NCI-H1694 treated with DMSO at 0.1 percent for 48 hours (cell line): ENCODE results near the gene FFAR3.
"Not testable (repeated sequence)": the region's sequence is repeated elsewhere in the genome, so short reads cannot be mapped to it uniquely, and the experiment has no call there.

Experiments used
- DNase-seq: peaks from one replicate; lab custom pipeline; 2025; lab: John Stamatoyannopoulos, UW

The FFAR3 gene

DNA sequence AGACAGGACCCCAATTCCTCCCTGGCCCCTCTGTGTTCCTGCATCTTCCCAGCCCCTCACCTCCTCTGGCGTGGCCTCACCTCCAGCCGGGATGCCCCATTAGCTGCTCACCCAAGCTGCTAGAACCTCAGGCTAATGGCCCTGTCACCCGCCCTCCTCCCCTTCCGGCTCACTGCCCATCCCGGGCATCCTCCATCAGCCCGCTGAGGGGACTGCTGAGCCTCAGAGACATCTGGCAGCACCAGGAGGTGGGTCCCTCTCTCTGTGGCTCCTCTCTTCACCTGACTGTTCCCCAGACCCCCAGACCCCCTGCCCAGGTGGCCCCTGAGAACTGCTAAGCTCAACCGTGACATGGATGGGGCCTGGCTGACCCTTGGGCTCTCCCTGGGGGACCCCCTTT, 7.7 kb upstream of the FFAR3 start:
- DNase-seq: no peak

- DNase-seq: no peak
Observed at GRCh38 chr19:35351411-35352176, 6.7 kb upstream of the FFAR3 start.

DNA sequence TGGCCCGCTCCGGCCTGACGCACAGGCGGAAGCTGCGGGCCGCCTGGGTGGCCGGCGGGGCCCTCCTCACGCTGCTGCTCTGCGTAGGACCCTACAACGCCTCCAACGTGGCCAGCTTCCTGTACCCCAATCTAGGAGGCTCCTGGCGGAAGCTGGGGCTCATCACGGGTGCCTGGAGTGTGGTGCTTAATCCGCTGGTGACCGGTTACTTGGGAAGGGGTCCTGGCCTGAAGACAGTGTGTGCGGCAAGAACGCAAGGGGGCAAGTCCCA, 6.1 kb upstream of the FFAR3 start:
- no peak for DNase-seq

DNA sequence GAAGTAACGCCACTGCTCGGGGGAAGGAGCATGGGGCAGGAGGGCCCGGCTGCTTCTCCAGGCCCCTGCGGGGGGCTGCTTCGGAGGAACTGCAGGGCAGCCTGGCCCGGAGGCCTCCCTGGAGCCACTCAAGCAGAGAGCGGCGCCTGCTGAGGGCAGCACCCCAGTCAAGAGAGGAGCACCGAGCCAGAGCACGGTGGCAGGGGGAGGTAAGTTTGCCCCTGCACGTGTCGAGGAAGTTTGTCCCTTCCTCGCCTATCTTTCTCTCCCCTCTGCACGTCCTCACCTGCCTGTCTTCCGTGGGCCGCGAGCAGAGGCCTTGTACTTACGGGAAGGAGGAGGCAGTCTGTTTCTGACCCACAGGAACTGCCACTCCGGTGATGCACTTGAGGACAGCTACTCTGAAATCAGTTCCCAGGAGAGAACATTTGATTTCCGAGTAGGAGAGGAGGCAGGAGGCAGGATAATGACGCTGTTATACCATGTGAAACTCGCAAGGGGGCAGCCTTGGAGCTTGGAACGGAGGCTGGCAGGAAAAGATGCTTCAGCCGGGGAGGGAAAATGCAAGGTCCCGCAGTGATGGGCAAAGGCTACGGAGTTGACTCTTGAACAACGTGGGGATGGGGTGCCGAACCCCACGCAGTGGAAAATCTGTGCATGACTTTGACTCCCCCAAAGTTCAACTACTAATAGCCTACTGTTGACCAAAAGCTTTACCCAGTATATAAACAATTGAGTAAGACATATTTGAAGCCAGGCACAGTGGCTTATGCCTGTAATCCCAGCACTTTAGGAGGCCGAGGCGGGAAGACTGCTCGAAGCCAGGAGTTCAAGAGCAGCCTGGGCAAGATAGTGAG, 5.6 kb upstream of the FFAR3 start:
- DNase-seq: peak; percentile 53

GRCh38 chr19:35353635-35354034, 4.6 kb upstream of the FFAR3 start:
- DNase-seq: no peak

- no peak for DNase-seq
Observed at GRCh38 chr19:35354898-35355297, 3.4 kb upstream of the FFAR3 start.

- no peak for DNase-seq
Observed at GRCh38 chr19:35355791-35356460, 2.3 kb upstream of the FFAR3 start.

GRCh38 chr19:35358834-35359233, 574 bp downstream of the FFAR3 start:
- not testable (repeated sequence) for DNase-seq

DNA sequence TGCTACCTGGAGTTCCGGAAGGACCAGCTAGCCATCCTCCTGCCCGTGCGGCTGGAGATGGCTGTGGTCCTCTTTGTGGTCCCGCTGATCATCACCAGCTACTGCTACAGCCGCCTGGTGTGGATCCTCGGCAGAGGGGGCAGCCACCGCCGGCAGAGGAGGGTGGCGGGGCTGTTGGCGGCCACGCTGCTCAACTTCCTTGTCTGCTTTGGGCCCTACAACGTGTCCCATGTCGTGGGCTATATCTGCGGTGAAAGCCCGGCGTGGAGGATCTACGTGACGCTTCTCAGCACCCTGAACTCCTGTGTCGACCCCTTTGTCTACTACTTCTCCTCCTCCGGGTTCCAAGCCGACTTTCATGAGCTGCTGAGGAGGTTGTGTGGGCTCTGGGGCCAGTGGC, 1.1 kb downstream of the FFAR3 start:
- not testable (repeated sequence) for DNase-seq

- not testable (repeated sequence) for DNase-seq
Observed at GRCh38 chr19:35360081-35360480, 1.8 kb downstream of the FFAR3 start.

- no peak for DNase-seq
Observed at GRCh38 chr19:35360880-35361420, 2.7 kb downstream of the FFAR3 start.

- DNase-seq: no peak
Observed at GRCh38 chr19:35362261-35363000, 4.2 kb downstream of the FFAR3 start.

- no peak for DNase-seq
Observed at GRCh38 chr19:35363001-35363590, 4.8 kb downstream of the FFAR3 start.

GRCh38 chr19:35363711-35364425, 5.6 kb downstream of the FFAR3 start:
- no peak for DNase-seq

DNA sequence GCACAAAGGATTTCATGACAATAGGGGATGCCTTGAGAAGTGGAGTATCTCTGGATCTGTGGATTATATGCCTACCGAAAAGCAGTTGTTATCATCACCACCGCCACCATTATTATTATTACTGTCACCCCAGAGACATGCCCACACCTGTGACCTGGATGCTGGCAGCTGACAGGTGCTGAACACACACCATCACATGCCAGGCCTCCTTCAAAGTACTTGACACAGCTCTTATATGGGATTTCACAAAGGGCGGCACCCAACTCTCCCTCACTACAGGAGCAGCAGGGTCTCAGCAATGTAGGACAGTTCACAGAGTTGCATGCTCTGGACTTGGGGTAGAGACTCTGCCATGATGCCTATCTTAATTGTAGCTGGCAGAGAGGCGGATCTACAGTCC, 7.0 kb downstream of the FFAR3 start:
- no peak for DNase-seq

DNA sequence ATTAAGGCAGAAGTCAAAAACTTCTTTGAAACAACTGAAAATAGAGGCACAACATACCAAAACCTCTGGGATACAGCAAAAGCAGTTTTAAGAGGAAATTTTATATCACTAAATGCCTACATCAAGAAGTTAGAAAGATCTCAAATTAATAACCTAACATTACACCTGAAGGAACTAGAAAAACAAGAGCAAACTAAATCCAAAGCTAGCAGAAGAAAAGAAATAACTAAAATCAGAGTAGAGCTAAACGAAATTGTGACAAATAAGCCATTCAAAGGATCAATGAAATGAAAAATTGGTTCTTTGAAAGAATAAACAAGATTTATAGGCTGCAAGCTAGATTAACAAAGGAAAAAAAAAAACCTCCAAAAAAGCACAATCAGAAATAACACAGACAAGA, 10.1 kb downstream of the FFAR3 start:
- no peak for DNase-seq

DNA sequence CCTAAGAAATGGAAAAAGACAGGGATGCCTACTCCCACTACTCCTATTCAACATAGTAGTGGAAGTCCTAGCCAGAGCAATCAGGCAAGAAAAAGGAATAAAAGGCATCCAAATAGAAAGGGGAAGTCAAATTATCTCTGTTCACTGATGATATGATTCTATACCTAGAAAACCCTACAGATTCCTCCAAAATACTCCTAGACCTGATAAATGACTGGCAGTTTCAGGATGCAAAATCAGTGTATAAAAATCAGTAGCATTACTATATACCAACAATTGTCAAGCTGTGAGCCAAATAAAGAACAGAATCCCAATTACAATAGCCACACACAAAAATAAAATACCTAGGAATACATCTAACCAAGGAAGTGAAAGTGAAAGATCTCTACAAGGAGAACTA, 11.3 kb downstream of the FFAR3 start:
- no peak for DNase-seq

DNA sequence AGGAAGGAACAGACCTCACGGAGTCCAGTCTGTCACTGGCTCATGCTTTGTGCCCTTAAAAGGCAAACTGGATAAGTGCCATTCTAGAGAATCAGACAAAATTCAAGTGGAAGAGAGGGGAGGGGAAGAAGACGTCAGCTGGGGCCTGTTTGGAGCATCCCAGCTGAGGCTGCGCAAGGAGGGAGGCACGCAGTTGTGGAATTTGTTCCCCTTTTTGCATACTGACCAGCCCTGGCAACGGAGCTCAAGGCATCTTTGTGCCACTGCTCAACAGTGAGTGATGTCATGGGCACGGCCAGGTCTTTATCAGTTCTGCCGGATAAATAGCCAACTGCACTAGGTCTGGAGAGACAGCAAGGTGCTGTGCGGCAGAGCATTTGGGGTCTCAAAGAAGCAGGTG, 12.5 kb downstream of the FFAR3 start, which contains the start of gene GPR42:
Gene GPR42, plus strand, starts transcription at position 347 of the 400 bp plus-strand sequence. CDS start 292 bp downstream, outside the sequence.
- no peak for DNase-seq

GRCh38 chr19:35373492-35373891, 15.2 kb downstream of the FFAR3 start:
- no peak for DNase-seq

DNA sequence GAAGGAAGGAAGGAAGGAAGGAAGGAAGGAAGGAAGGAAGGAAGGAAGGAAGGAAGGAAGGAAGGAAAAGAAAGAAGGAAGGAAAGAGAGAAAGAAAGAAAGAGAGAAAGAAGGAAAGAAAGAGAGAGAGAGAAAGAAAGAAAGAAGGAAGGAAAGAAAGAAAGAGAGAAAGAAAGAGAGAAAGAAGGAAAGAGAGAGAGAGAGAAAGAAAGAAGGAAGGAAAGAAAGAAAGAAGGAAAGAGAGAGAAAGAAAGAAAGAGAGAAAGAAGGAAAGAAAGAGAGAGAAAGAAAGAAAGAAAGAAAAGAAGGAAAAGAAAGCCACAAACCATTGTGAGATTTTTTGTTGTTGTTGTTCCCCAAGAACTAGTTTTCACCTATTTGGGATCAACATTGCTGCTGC, 15.8 kb downstream of the FFAR3 start:
- not testable (repeated sequence) for DNase-seq
